COLO668 (cell line): ENCODE data around the gene PFKFB2.

Source experiments
- DNase-seq: peaks from one replicate; lab custom pipeline; 2025; ENCODE audit not compliant: unreplicated experiment; lab: John Stamatoyannopoulos, UW

The PFKFB2 gene

DNA sequence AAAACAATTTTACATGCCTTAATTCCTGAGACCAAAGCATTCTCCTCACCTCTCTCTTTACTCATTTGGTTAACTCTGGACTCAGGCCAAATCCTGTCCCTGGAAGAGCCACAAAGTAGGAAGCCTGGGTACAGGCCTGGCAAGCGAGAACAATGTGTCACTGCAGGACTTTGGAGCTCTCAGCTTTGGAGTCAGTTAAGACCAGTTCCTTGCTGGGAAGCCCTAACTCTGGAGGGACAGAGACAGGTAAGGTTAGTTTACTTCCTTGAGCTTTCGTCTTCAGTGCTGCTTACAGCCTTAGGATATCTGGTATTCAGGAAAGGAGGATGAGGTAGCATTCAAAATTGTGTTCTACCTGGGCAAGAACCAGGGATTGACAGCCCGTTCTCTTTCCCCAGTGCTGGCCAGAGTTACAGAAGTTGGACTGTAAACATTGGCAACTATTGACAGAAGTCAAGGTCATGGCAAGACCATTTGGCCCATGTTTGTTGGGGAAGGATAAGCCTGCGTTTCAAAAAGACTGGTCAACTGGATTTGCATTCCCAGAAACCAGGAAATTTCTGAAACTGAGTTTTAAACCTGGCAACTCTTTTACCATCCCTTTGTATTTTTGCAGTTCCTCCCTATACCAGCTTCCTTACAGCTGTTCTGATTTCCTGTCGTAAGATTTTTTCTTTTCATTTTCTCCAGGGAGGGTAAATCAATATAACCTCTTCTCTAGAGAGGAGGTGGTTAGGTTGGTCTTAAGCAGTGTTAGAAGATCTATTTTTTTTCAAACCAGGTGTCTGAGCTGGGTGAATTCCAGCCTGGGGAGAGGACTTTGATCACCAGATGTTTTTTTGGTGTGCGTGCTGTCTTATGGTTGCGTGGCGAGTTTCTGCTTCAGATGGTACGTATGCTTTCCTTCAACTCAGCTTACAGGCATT, 35.9 kb downstream of the PFKFB2 start, which contains the start of gene C4BPB:
TSS of gene C4BPB (plus strand) at position 160 of the 926 bp plus-strand sequence. CDS start at position 832, 672 bp downstream.
- peak; percentile 24 for DNase-seq

DNA sequence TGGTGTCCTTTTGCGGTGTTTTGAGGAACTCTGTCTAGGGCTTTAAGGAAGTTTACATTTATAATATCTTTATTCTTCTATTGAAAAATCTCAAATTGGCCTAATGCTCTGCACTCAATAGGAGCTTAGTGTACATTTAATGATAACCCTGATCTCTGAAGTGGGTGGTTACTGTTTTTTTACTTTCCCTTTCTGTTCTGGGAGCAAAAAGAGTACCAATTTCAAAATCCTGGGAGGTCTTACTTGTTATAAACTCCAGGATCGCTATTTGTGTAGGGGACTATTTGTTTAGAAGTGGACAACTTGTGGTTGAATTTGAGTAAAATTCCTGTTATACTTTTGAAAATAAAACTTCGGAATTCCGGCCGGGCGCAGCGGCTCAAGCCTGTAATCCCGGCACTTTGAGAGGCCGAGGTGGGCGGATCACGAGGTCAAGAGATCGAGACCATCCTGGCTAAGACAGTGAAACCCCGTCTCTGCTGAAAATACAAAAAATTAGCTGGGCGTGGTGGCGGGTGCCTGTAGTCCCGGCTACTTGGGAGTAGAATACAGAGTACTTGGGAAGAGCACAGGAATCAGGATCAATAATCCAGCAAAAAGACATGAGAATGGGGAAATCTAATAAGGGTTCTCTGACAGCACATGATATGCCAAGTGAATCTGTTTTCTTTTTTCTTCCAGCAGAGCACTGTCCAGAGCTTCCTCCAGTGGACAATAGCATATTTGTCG, 36.7 kb downstream of the PFKFB2 start:
- no peak for DNase-seq

DNA sequence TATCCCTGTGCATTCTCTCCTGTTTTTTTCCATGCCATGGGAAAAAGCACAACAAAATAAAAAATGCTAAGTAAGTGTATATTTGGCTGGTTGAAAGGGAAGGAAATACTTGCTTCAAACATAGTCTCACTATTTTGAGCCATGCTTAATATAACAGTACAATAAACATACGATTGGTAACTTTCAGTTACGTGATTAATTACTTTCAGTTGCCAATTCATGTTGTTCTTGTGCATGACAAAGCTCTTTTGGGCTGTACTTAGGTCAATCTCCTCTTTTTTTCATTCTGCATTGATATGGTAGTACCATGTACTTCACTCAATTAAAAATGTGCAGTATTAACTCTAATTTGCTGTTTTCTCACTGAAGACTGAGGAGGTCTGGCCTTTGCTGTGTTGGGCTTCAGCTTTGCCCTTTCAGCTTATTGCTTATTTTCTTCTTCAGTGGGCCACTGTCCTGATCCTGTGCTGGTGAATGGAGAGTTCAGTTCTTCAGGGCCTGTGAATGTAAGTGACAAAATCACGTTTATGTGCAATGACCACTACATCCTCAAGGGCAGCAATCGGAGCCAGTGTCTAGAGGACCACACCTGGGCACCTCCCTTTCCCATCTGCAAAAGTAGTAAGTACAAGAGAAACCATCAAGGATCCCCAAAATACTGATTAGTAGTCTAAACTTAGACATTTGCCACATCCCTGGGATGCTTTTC, 38.3 kb downstream of the PFKFB2 start:
- DNase-seq = no peak

DNA sequence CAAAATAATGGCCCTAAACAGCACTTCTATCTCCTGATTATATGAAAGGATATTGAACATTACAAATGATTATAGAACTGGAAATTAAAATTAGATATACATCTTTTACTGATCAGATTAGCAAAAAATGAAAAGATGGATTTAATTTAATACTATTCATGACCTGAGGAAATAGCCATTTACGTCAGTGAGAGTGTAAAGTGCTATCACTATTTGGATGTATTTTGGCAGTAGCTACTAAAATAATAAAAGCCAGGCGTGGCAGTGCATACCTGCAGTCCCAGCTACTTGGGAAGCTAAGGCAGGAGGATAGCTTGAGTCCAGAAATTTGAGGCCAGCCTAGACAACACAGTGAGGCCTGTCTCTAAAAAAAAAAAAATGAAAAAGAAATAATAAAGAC, 40.9 kb downstream of the PFKFB2 start:
- no peak for DNase-seq

DNA sequence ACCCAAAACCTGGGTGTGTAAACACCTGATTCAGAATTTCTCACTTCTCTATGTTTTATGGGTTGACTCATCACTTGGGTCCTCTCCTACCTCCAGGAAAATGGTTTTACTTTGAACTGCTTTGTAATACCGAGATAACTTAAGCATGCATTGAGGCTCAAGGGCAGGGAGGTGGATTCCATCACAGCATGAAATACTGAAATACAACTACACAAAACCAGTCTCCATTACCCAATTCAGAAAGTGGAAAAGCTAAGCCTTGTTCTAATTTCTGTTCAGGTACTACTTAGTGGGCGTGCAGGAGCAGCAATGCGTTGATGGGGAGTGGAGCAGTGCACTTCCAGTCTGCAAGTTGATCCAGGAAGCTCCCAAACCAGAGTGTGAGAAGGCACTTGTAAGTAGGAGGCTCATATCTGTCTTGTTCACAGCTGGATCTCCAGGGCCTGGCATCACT, 44.8 kb downstream of the PFKFB2 start:
- no peak for DNase-seq

DNA sequence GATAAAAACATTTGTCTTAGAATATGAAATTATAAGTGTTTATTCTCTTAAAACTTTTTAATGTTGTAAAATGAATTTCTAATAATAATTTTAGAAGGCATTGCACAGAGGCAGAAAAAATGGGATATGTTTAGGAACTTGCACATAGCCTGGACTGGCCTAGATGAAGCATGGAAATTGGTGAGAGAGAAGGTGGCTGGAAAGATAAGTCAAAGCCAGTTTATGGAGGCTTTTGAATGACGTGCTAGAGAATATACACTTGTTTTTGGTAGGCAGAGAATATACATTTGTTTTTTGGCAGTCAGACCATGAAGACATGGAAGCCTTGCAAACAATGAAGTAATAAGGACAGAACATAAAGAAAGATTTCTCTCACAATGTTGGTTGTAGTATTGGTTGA, 48.6 kb downstream of the PFKFB2 start:
- no peak for DNase-seq

DNA sequence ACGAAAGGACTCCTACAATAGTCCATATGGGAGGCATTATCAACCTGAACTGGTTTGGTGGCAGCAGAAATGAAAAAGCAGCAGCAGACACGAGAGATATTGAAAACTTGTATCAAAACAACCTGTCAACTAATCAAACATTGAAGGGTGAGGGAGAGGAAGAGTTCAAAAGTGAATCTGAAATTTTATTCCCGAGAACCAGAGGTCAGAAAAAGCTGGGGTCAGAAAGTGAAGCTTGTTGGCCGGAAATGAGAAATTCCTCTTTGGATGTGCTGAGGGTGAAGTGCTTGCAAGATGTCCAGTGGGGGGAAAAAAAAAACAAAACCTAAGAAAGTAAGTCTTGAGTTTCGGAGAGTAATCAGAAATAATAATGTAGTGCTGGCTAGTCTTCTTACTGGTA, 49.1 kb downstream of the PFKFB2 start:
- DNase-seq = no peak

DNA sequence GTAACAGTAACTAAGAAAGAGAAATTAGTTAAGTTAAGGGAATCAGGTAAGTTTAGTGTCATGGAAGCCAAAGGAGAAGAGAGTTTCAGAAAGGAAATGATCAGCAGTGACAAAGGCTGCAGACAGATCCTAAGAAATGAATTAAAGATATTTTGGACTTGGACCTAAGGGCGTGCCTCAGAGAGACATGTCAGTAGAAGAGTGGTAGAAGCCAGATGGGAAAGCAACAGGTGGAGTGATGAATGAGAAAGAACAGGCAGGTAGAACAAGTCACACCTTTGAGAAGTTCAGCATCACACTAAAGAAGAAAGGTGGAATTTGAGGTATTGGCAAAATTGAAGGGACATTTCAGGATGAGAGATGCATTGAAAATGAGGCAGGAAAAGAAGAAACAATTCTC, 49.6 kb downstream of the PFKFB2 start:
- DNase-seq = no peak

DNA sequence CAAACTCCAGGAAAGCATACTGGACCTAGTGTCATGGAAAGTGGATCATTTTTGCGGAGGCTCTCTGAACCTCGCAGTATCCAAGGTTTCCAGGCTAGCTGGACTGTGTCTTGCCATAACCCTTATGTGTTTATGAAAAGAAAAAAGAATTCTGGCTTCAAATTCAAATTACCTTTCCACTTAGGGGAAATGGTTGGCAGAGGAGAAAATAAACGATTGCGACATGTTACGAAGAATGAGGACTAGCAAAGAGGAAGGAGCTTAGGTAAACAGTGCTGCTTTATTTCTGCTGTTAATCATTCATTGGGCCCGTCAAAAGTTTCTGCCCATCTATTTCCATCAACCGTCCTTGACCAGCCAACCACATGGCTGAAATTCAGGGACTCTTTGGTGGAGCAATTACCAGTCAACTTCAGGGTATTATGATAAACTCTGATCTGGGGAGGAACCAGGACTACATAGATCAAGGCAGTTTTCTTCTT, 50.9 kb downstream of the PFKFB2 start, which contains the start of gene C4BPA:
TSS of gene C4BPA (plus strand) at position 342 of the 482 bp plus-strand sequence. CDS start 8,793 bp downstream, outside the sequence.
- no peak for DNase-seq

DNA sequence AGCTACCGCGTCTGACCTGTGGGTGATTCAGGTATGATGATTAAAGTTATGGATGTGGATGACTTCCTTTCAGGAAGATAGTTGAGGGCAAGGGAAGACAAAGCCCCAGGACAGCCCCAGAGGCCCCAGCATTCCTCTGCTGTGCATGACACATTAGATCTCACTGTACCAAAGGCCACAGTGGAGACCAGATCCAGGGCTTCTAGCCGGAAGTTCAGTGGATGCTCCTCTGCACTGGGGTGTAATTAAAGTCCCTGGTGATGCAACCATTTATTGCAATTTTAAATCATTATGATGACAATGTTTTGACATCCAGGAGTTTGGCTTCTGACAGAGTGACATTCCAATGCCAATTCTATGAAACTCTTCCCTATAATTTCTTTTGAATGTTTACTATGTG, 55.9 kb downstream of the PFKFB2 start:
- no peak for DNase-seq

DNA sequence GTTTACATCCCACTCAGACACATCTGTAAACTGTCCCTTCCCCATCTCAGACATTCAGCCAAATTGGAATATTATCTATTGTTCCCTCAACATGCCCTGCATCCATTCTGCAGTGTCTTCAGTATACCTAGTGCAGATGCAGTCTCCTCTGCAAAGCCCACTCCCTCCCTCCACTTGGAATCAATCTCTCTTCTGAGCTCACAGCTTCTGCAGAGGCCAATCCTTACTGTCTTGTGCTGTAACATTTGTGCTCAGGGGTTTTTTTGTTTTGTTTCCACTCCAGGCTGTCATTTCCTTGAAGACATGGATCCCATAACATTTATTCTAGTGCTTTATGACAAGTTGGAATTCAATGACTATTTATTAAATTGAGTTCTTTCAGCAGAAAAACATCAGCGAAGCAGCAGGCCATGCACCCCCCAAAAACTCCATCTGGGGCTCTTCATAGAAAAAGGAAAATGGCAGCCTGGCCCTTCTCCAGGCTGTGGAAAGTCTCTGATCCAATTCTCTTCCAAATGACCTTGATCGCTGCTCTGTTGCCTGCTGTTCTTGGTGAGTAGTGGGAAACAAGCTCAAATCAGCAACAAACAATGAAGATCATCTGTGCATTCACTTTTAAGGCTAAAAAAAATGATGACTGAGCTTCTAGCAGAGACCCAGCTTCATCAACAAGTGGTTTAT, 59.7 kb downstream of the PFKFB2 start:
- no peak for DNase-seq

DNA sequence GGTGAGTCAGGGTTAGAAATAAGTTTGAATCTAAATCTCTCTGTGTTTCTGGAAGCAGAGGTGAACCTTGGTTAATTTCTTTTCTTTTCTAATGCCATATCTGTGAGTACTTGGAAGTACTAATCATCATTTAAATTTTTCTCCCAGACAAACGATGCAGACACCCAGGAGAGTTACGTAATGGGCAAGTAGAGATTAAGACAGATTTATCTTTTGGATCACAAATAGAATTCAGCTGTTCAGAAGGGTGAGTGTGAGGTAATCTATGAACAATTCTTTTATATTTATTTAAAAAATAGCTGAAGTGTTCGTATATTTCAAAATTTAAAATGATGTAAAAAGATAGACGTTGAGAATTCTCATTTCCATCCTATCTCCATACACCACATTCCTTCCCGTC, 62.2 kb downstream of the PFKFB2 start:
- DNase-seq = no peak

DNA sequence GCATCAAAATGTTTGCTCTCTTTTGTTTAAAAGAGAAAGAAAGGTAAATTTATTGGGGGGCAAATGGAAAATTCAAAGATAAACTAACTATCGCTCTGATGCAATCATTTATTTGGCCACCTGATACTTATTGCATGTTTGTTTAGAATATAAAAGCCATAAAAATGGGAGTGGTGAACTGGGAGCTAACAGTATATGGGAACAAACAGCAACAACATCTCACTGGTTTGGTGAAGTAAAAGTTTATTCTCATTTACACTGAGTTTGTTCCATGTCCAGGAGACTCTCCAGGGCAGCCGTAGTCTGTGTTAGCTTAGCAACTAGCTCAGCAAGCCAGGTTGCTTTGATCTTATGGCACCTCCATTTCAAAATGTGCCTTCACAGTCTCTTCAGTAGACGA, 71.3 kb downstream of the PFKFB2 start:
- no peak for DNase-seq

DNA sequence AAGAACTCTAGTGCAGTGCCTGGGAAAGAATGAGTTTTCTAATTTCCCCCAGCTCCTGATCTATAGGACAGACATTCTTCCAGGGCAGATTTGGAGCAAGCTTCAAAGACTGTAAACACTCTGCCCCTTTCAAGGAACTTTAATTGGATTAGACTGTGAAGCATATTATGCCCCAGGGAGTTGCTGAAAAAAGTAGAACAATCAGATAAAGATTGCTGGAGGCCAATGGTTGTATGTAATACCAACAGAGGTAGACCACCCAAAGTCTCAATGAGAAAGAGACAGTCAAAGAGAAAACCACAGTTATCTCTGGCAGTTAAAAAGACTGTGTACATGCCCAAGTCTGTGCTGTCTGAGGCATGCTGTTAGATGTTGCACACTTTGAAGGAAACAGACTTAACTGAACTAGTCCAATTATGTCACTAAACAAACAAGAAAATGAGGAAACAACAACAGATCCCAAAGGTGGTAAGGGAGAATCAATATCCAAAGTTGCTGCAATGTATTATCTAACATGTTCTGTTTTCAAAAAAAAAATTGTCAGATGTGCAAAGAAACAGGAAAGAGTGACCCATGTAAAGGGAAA, 75.4 kb downstream of the PFKFB2 start:
- DNase-seq = no peak

DNA sequence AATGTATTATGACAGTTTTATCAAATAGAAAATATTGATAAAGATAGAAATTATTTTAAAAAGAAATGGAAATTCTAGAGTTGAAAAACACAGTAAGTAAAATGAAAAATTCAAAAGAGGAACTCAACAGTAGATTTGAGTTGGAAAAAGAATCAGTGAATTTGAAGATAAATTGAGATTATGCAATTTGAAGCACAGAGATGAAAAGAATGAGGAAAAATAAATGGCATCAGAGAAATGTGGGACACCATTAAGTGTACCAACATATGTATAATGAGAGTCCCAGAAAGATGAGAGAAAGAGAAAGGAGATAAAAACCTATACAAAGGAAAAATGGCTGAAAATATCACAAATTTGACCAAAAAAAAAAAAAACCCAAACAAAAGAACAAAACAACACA, 76.0 kb downstream of the PFKFB2 start:
- DNase-seq = no peak
